HAP-1 (cell line): ENCODE measurements around the gene PLA2G4D.
A peak's percentile ranks its signal among the peaks of the same experiment; 100 is the strongest.
"Not testable (repeated sequence)": the region's sequence is repeated elsewhere in the genome, so short reads cannot be mapped to it uniquely, and the experiment has no call there.

Source experiments
- DNase-seq, 2 experiments: peaks; one replicate each; pipeline ENCODE4 v3.0.0-alpha.2; 2016 to 2020; ENCODE audit warnings: low spot score in 2 of 2
- H3K27me3 ChIP-seq: fragments of 250-450 bp; sonication (Bioruptor Pico); 2 replicates; pipeline ENCODE4 v1.5.1; 2020; ENCODE audit warnings: low read depth, mild to moderate bottlenecking, moderate library complexity
- H3K36me3 ChIP-seq: fragments of 250-450 bp; sonication (Bioruptor Pico); replicated peaks from 2 replicates; pipeline ENCODE4 v1.5.1; 2020; ENCODE audit warnings: mild to moderate bottlenecking
- H3K4me1 ChIP-seq: fragments of 250-450 bp; sonication (Bioruptor Pico); 2 replicates; pipeline ENCODE4 v1.5.1; 2020; ENCODE audit warnings: mild to moderate bottlenecking
- H3K4me3 ChIP-seq: fragments of 250-450 bp; sonication (Bioruptor Pico); 2 replicates; pipeline ENCODE4 v1.5.1; 2020; ENCODE audit warnings: mild to moderate bottlenecking, moderate library complexity
- H3K9me3 ChIP-seq: fragments of 250-450 bp; sonication (Bioruptor Pico); 2 replicates; pipeline ENCODE4 v1.5.1; 2020; ENCODE audit warnings: mild to moderate bottlenecking, moderate library complexity
- in situ Hi-C: fragments of 300-500 bp; cut with MboI; formaldehyde crosslinking; loops from 3 replicates; pipeline ENCODE4 v1.14.3; 2020; ENCODE audit warnings: low sequenced_read_pairs, inconsistent platforms, mixed read lengths

PLA2G4D gene

GRCh38 chr15:42091753-42092397 is 2.5 kb downstream of the PLA2G4D start:
- DNase-seq, H3K9me3 ChIP-seq, H3K27me3 ChIP-seq, H3K4me3 ChIP-seq, H3K36me3 ChIP-seq, in situ Hi-C loops, H3K4me1 ChIP-seq: not testable (repeated sequence)

- Histone ChIP-seq H3K27me3 (no peaks in the 10 kb centered on the region), H3K9me3 (no peaks in the 10 kb centered on the region), H3K4me1 (peaks cover 5% of the 10 kb centered on the region; the same call in 1 of the 2 replicates), H3K36me3 (no peaks in the 10 kb centered on the region), H3K4me3 (no peak overlapping the region)
- in situ Hi-C loops, result no loop called here
- DNase-seq, result no peak
Measured at GRCh38 chr15:42090781-42091180, 3.6 kb downstream of the PLA2G4D start.

GRCh38 chr15:42090370-42090769 is 4.0 kb downstream of the PLA2G4D start:
- Histone ChIP-seq H3K4me3 (no peak overlapping the region), H3K36me3 (no peaks in the 10 kb centered on the region), H3K4me1 (peaks cover 5% of the 10 kb centered on the region; the same call in 1 of the 2 replicates), H3K9me3 (no peaks in the 10 kb centered on the region), H3K27me3 (no peaks in the 10 kb centered on the region)
- in situ Hi-C loops, result no loop called here
- DNase-seq, result no peak

- Histone ChIP-seq H3K9me3 (no peaks in the 10 kb centered on the region), H3K36me3 (no peaks in the 10 kb centered on the region), H3K4me3 (no peak overlapping the region), H3K27me3 (no peaks in the 10 kb centered on the region), H3K4me1 (peaks cover 5% of the 10 kb centered on the region; the same call in 1 of the 2 replicates)
- in situ Hi-C loops, result no loop called here
- DNase-seq, result no peak
Measured at GRCh38 chr15:42089942-42090341, 4.4 kb downstream of the PLA2G4D start.

GRCh38 chr15:42088801-42089640 is 5.3 kb downstream of the PLA2G4D start:
- no peak for DNase-seq
- Histone ChIP-seq H3K4me1 (peaks cover 5% of the 10 kb centered on the region; the same call in 1 of the 2 replicates), H3K36me3 (no peaks in the 10 kb centered on the region), H3K9me3 (no peaks in the 10 kb centered on the region), H3K27me3 (no peaks in the 10 kb centered on the region), H3K4me3 (no peak overlapping the region)
- in situ Hi-C loops, result no loop called here

- no peak for DNase-seq
- H3K4me1 ChIP-seq, result peaks cover 5% of the 10 kb centered on the region; the same call in 1 of the 2 replicates
- no peaks in the 10 kb centered on the region for H3K27me3 ChIP-seq
- H3K9me3 ChIP-seq, result no peaks in the 10 kb centered on the region
- no peaks in the 10 kb centered on the region for H3K36me3 ChIP-seq
- H3K4me3 ChIP-seq, result no peak overlapping the region
- in situ Hi-C loops, result no loop called here
Measured at GRCh38 chr15:42087926-42088800, 6.2 kb downstream of the PLA2G4D start.

GRCh38 chr15:42087460-42087859 is 6.9 kb downstream of the PLA2G4D start:
- in situ Hi-C loops, result no loop called here
- H3K36me3 ChIP-seq, result no peaks in the 10 kb centered on the region
- no peak for DNase-seq
- H3K9me3 ChIP-seq, result no peaks in the 10 kb centered on the region
- H3K4me3 ChIP-seq, result no peak overlapping the region
- peaks cover 5% of the 10 kb centered on the region; the same call in 1 of the 2 replicates for H3K4me1 ChIP-seq
- H3K27me3 ChIP-seq, result no peaks in the 10 kb centered on the region

GRCh38 chr15:42085721-42086120 is 8.6 kb downstream of the PLA2G4D start:
- in situ Hi-C loops, result no loop called here
- no peak for DNase-seq
- H3K4me3 ChIP-seq, result no peak overlapping the region
- H3K4me1 ChIP-seq, result no peaks in the 10 kb centered on the region
- no peaks in the 10 kb centered on the region for H3K27me3 ChIP-seq
- no peaks in the 10 kb centered on the region for H3K36me3 ChIP-seq
- H3K9me3 ChIP-seq, result no peaks in the 10 kb centered on the region

GRCh38 chr15:42085236-42085605 is 9.1 kb downstream of the PLA2G4D start:
- DNase-seq, result no peak
- Histone ChIP-seq H3K4me1 (no peaks in the 10 kb centered on the region), H3K4me3 (no peak overlapping the region), H3K9me3 (no peaks in the 10 kb centered on the region), H3K36me3 (no peaks in the 10 kb centered on the region), H3K27me3 (no peaks in the 10 kb centered on the region)
- in situ Hi-C loops, result no loop called here

- H3K4me3 ChIP-seq, result no peak overlapping the region
- in situ Hi-C loops, result no loop called here
- H3K9me3 ChIP-seq, result no peaks in the 10 kb centered on the region
- no peaks in the 10 kb centered on the region for H3K36me3 ChIP-seq
- H3K4me1 ChIP-seq, result no peaks in the 10 kb centered on the region
- DNase-seq, result peak; percentile 34 to 82
- H3K27me3 ChIP-seq, result no peaks in the 10 kb centered on the region
Measured at GRCh38 chr15:42084465-42085235, 9.7 kb downstream of the PLA2G4D start.

GRCh38 chr15:42083916-42084315 is 10.4 kb downstream of the PLA2G4D start:
- Histone ChIP-seq H3K4me3 (no peak overlapping the region), H3K27me3 (no peaks in the 10 kb centered on the region), H3K36me3 (no peaks in the 10 kb centered on the region), H3K4me1 (no peaks in the 10 kb centered on the region), H3K9me3 (no peaks in the 10 kb centered on the region)
- in situ Hi-C loops, result no loop called here
- no peak for DNase-seq

GRCh38 chr15:42083605-42083908 is 10.8 kb downstream of the PLA2G4D start:
- no peak for DNase-seq
- Histone ChIP-seq H3K9me3 (no peaks in the 10 kb centered on the region), H3K27me3 (no peaks in the 10 kb centered on the region), H3K4me1 (no peaks in the 10 kb centered on the region), H3K36me3 (no peaks in the 10 kb centered on the region), H3K4me3 (no peak overlapping the region)
- in situ Hi-C loops, result no loop called here

- H3K27me3 ChIP-seq, result no peaks in the 10 kb centered on the region
- in situ Hi-C loops, result no loop called here
- H3K36me3 ChIP-seq, result no peaks in the 10 kb centered on the region
- H3K9me3 ChIP-seq, result no peaks in the 10 kb centered on the region
- no peak overlapping the region for H3K4me3 ChIP-seq
- DNase-seq, result no peak
- H3K4me1 ChIP-seq, result no peaks in the 10 kb centered on the region
Measured at GRCh38 chr15:42082823-42083604, 11.3 kb downstream of the PLA2G4D start.
